H9 (cell line): Measurements from ENCODE around the gene TENM4. TPM values are rescaled to one million over a fixed set of nuclear protein-coding genes. Genes with fewer than 3 reads are reported as not detected.

Source experiments
- DNase-seq: peaks from one replicate; pipeline ENCODE4 v3.0.0-alpha.2; 2017
- H2AFZ ChIP-seq: one replicate; pipeline ENCODE4 v1.6.1; 2013; ENCODE audit warnings: mild to moderate bottlenecking, low read length, control low read depth, moderate library complexity
- H2AK5ac ChIP-seq: 2 replicates; pipeline ENCODE4 v1.6.1; 2013; ENCODE audit warnings: low read length, control low read depth, mixed read lengths; ENCODE audit not compliant: insufficient read length
- H2BK120ac ChIP-seq: one replicate; pipeline ENCODE4 v1.6.1; 2013; ENCODE audit warnings: low read depth, mild to moderate bottlenecking, low read length, control low read depth, inconsistent platforms; ENCODE audit not compliant: poor library complexity, severe bottlenecking
- H2BK12ac ChIP-seq: 2 replicates; pipeline ENCODE4 v1.6.1; 2013; ENCODE audit warnings: low read length, control low read depth, mixed read lengths, low read depth; ENCODE audit not compliant: insufficient read length
- H2BK15ac ChIP-seq: 2 replicates; pipeline ENCODE4 v1.6.1; 2013; ENCODE audit warnings: low read depth, low read length, control low read depth
- H2BK20ac ChIP-seq: one replicate; pipeline ENCODE4 v1.6.1; 2013; ENCODE audit warnings: low read depth, mild to moderate bottlenecking, low read length, control low read depth, inconsistent platforms; ENCODE audit not compliant: poor library complexity, severe bottlenecking
- H2BK5ac ChIP-seq: 2 replicates; pipeline ENCODE4 v1.6.1; 2013; ENCODE audit warnings: low read length, control low read depth, mixed read lengths; ENCODE audit not compliant: insufficient read length
- H3K14ac ChIP-seq: 2 replicates; pipeline ENCODE4 v1.6.1; 2013; ENCODE audit warnings: low read length, control low read depth; ENCODE audit not compliant: insufficient read depth
- H3K18ac ChIP-seq: 2 replicates; pipeline ENCODE4 v1.6.1; 2013; ENCODE audit warnings: low read depth, mild to moderate bottlenecking, mixed read lengths, low read length, control low read depth; ENCODE audit not compliant: insufficient read length
- H3K23ac ChIP-seq: 2 replicates; pipeline ENCODE4 v1.6.1; 2013; ENCODE audit warnings: low read length, control low read depth, mixed read lengths, low read depth; ENCODE audit not compliant: insufficient read length
- H3K23me2 ChIP-seq: 2 replicates; pipeline ENCODE4 v1.6.1; 2013; ENCODE audit warnings: low read depth, mild to moderate bottlenecking, mixed read lengths, low read length, control low read depth; ENCODE audit not compliant: insufficient read length, poor library complexity, severe bottlenecking
- H3K27ac ChIP-seq: 2 replicates; pipeline ENCODE4 v1.5.1; 2013; ENCODE audit warnings: low read length, control low read depth, mixed read lengths, low read depth; ENCODE audit not compliant: insufficient read length
- H3K27me3 ChIP-seq: 2 replicates; pipeline ENCODE4 v1.6.1; 2013; ENCODE audit warnings: low read length, control low read depth, inconsistent platforms; ENCODE audit not compliant: insufficient read depth
- H3K4ac ChIP-seq: 2 replicates; pipeline ENCODE4 v1.6.1; 2013; ENCODE audit warnings: low read depth, mild to moderate bottlenecking, control low read depth, inconsistent platforms, low read length, moderate library complexity
- H3K4me1 ChIP-seq: 2 replicates; pipeline ENCODE4 v1.6.1; 2013; ENCODE audit warnings: low read length, control low read depth, inconsistent platforms; ENCODE audit not compliant: insufficient read depth
- H3K4me2 ChIP-seq: 2 replicates; pipeline ENCODE4 v1.6.1; 2013; ENCODE audit warnings: low read length, control low read depth, mixed read lengths; ENCODE audit not compliant: insufficient read length, insufficient read depth
- H3K56ac ChIP-seq: 2 replicates; pipeline ENCODE4 v1.6.1; 2013; ENCODE audit warnings: low read depth, mild to moderate bottlenecking, mixed read lengths, low read length, control low read depth; ENCODE audit not compliant: insufficient read length
- H3K79me1 ChIP-seq: 2 replicates; pipeline ENCODE4 v1.6.1; 2013; ENCODE audit warnings: low read depth, mild to moderate bottlenecking, moderate library complexity, low read length, control low read depth, inconsistent platforms; ENCODE audit not compliant: insufficient read depth, poor library complexity, severe bottlenecking
- H3K79me2 ChIP-seq: 2 replicates; pipeline ENCODE4 v1.6.1; 2013; ENCODE audit warnings: low read length, control low read depth, inconsistent platforms; ENCODE audit not compliant: insufficient read depth
- H3K9ac ChIP-seq: 2 replicates; pipeline ENCODE4 v1.6.1; 2013; ENCODE audit warnings: low read length, control low read depth, mixed read lengths; ENCODE audit not compliant: insufficient read length; ENCODE audit errors: extremely low read depth
- H3K9me3 ChIP-seq: one replicate; pipeline ENCODE4 v1.6.1; 2013; ENCODE audit warnings: low read depth, low read length, inconsistent platforms; ENCODE audit not compliant: control insufficient read depth
- H3T11ph ChIP-seq: one replicate; pipeline ENCODE4 v1.6.1; 2013; ENCODE audit warnings: mild to moderate bottlenecking, low read length, control low read depth, inconsistent platforms
- H4K20me1 ChIP-seq: one replicate; pipeline ENCODE4 v1.6.1; 2013; ENCODE audit not compliant: control insufficient read depth, insufficient read length, insufficient read depth
- H4K5ac ChIP-seq: 2 replicates; pipeline ENCODE4 v1.6.1; 2013; ENCODE audit warnings: low read depth, mild to moderate bottlenecking, mixed read lengths, low read length, control low read depth; ENCODE audit not compliant: insufficient read length
- H4K8ac ChIP-seq: replicated peaks from 2 replicates; pipeline ENCODE4 v1.6.1; 2013; ENCODE audit warnings: low read length, control low read depth, mixed read lengths, low read depth; ENCODE audit not compliant: insufficient read length
- H4K91ac ChIP-seq: 2 replicates; pipeline ENCODE4 v1.6.1; 2013; ENCODE audit warnings: low read depth, mild to moderate bottlenecking, moderate library complexity, mixed read lengths, low read length, control low read depth; ENCODE audit not compliant: insufficient read length
- H3K27ac Mint-ChIP-seq, 3 experiments: 2 replicates in 2 of 3; 3 replicates in 1 of 3; pipeline ENCODE4 v1.8.0; 2020 to 2021; ENCODE audit warnings: mixed read lengths in 3 of 3, mild to moderate bottlenecking in 1 of 3, moderate library complexity in 1 of 3
- H3K27me3 Mint-ChIP-seq: 2 replicates; pipeline ENCODE4 v1.8.0; 2021; ENCODE audit warnings: low read depth, mild to moderate bottlenecking, moderate library complexity, mixed read lengths
- H3K36me3 Mint-ChIP-seq, 3 experiments: 2 replicates in 2 of 3; 3 replicates in 1 of 3; pipeline ENCODE4 v1.8.0; 2020 to 2021; ENCODE audit warnings: low read depth in 3 of 3, mixed read lengths in 3 of 3; ENCODE audit not compliant: insufficient read depth in 1 of 3
- H3K4me1 Mint-ChIP-seq, 2 experiments: 2 replicates each; pipeline ENCODE4 v1.8.0; 2020; ENCODE audit warnings: mixed read lengths in 2 of 2
- H3K4me3 Mint-ChIP-seq, 2 experiments: 2 replicates in 1 of 2; 3 replicates in 1 of 2; pipeline ENCODE4 v1.8.0; 2020 to 2021; ENCODE audit warnings: mild to moderate bottlenecking in 2 of 2, mixed read lengths in 2 of 2, moderate library complexity in 1 of 2
- H3K9me3 Mint-ChIP-seq, 2 experiments: 2 replicates in 1 of 2; 3 replicates in 1 of 2; pipeline ENCODE4 v1.8.0; 2020; ENCODE audit warnings: mild to moderate bottlenecking in 2 of 2, mixed read lengths in 2 of 2, moderate library complexity in 1 of 2
- WGBS: extraction: QIAGEN DNeasy Blood & Tissue Kit; methylation state at CpG from one replicate; pipeline ENCODE4 v1.1.7; 2013; ENCODE audit warnings: missing lambda C conversion rate, low lambda C conversion rate, mixed read lengths; ENCODE audit not compliant: insufficient read length; ENCODE audit errors: extremely low coverage; 5-methylcytosine and 5-hydroxymethylcytosine counted together
- total RNA-seq: library from RNA; stranded (reverse); gene quantifications from 2 replicates; pipeline ENCODE4 v1.2.1, GENCODE V29; 2021
- TF ChIP-seq, protein P1 (sequence below): fragments of 200-600 bp; sonication (generic); conservative IDR thresholded peaks from 3 replicates; pipeline ENCODE4 v1.8.0; 2021; ENCODE audit warnings: antibody characterized with exemption, mild to moderate bottlenecking

The TENM4 gene
- total RNA-seq, 1 experiment from 2014 or later: 4.6 TPM

DNA sequence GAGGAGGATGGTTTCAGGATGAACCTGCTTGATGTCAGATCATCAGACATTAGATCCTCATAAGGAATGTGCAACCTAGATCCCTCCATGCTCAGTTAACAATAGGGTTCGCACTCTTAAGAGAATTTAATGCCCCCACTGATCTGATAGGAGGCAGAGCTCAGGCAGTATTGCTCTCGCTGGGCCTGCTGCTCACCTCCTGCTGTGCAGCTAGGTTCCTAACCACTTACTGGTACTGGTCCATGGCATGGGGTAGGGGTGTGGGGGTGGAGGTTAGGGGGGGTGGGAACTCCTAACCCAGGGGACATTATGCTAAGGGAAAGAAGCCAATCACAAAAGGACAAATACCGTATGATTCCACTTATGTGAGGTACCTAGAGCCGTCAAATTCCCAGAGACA is 256.5 kb downstream of the TENM4 start:
- H3K4me1 ChIP-seq: no peaks in the 10 kb centered on the region
- no peak overlapping the region for H3K56ac ChIP-seq
- no peak overlapping the region for H2AK5ac ChIP-seq
- no peak overlapping the region for H2BK5ac ChIP-seq
- Mint-ChIP-seq H3K27me3 (peaks cover 62% of the 10 kb centered on the region), H3K9me3 (peaks cover 0 to 4% of the 10 kb centered on the region in 2 experiments; a peak in 1 of 5 replicates), H3K27ac (no peak overlapping the region), H3K36me3 (no peaks in the 10 kb centered on the region; a peak in 2 of 7 replicates), H3K4me1 (peaks cover 0 to 3% of the 10 kb centered on the region in 2 experiments; a peak in 2 of 4 replicates), H3K4me3 (no peak overlapping the region)
- DNase-seq: no peak
- no peaks in the 10 kb centered on the region for H3K9me3 ChIP-seq
- H3K79me2 ChIP-seq: no peaks in the 10 kb centered on the region
- H3K4me2 ChIP-seq: no peak overlapping the region
- no peak overlapping the region for H4K5ac ChIP-seq
- no peak overlapping the region for H2BK20ac ChIP-seq
- no peak overlapping the region for H3K18ac ChIP-seq
- no peak overlapping the region for H2AFZ ChIP-seq
- no peak overlapping the region for H2BK15ac ChIP-seq
- H3K27ac ChIP-seq: no peak overlapping the region
- no peak overlapping the region for H4K8ac ChIP-seq
- no peaks in the 10 kb centered on the region for H3K79me1 ChIP-seq
- no peak overlapping the region for H3K4ac ChIP-seq
- H3K23me2 ChIP-seq: no peaks in the 10 kb centered on the region
- TF ChIP-seq, protein P1, sequence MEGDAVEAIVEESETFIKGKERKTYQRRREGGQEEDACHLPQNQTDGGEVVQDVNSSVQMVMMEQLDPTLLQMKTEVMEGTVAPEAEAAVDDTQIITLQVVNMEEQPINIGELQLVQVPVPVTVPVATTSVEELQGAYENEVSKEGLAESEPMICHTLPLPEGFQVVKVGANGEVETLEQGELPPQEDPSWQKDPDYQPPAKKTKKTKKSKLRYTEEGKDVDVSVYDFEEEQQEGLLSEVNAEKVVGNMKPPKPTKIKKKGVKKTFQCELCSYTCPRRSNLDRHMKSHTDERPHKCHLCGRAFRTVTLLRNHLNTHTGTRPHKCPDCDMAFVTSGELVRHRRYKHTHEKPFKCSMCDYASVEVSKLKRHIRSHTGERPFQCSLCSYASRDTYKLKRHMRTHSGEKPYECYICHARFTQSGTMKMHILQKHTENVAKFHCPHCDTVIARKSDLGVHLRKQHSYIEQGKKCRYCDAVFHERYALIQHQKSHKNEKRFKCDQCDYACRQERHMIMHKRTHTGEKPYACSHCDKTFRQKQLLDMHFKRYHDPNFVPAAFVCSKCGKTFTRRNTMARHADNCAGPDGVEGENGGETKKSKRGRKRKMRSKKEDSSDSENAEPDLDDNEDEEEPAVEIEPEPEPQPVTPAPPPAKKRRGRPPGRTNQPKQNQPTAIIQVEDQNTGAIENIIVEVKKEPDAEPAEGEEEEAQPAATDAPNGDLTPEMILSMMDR: no peak
- no peak overlapping the region for H3T11ph ChIP-seq
- H3K27me3 ChIP-seq: no peaks in the 10 kb centered on the region; the same call in none of the 2 replicates
- no peak overlapping the region for H3K14ac ChIP-seq
- no peak overlapping the region for H2BK12ac ChIP-seq
- H2BK120ac ChIP-seq: no peak overlapping the region
- H4K20me1 ChIP-seq: no peaks in the 10 kb centered on the region
- H4K91ac ChIP-seq: no peak overlapping the region
- WGBS: no CpG with 5 or more reads among the region's 4 CpGs
- H3K23ac ChIP-seq: no peak overlapping the region
- H3K9ac ChIP-seq: no peak overlapping the region
